Psoas muscle (tissue), 8 donors: ENCODE measurements around the gene AGMO. TPM values are rescaled to one million over a fixed set of nuclear protein-coding genes. Genes with fewer than 3 reads are reported as not detected.
A peak's percentile ranks its signal among the peaks of the same experiment; 100 is the strongest.

Experiments
- ATAC-seq, 4 donors: fragments of 200-7000 bp; cut with Tn5 transposase; one replicate each; pipeline ENCODE4 v1.9.1; 2020; ENCODE audit warnings: moderate library complexity in 3 of 4, mild to moderate bottlenecking in 2 of 4
- DNase-seq, 2 donors: peaks; one replicate each; pipeline ENCODE4 v3.0.0-alpha.2; 2020
- H3K27ac ChIP-seq: fragments of 200-600 bp; one replicate; pipeline ENCODE4 v1.8.0; 2022
- H3K27me3 ChIP-seq, 3 donors: fragments of 200-600 bp in 1 of 3; one replicate each; pipeline versions ENCODE4 v1.6.1 to v1.8.0; 2013 to 2022; ENCODE audit warnings: low read length in 2 of 3, mild to moderate bottlenecking in 2 of 3, moderate library complexity in 1 of 3; ENCODE audit not compliant: insufficient read depth in 3 of 3
- H3K36me3 ChIP-seq, 2 donors: fragments of 200-600 bp in 1 of 2; one replicate each; pipeline versions ENCODE4 v1.6.1 to v1.8.0; 2013 to 2022; ENCODE audit warnings: low read depth in 1 of 2, mild to moderate bottlenecking in 1 of 2, moderate library complexity in 1 of 2; ENCODE audit not compliant: insufficient read depth in 1 of 2
- H3K4me1 ChIP-seq: fragments of 200-600 bp; one replicate; pipeline ENCODE4 v1.8.0; 2022
- H3K4me3 ChIP-seq: fragments of 200-600 bp; one replicate; pipeline ENCODE4 v1.8.0; 2022; ENCODE audit warnings: mild to moderate bottlenecking
- H3K9me3 ChIP-seq: fragments of 200-600 bp; one replicate; pipeline ENCODE4 v1.8.0; 2022
- CTCF ChIP-seq: fragments of 200-600 bp; IDR thresholded peaks from one replicate; pipeline ENCODE4 v1.8.0; 2022; ENCODE audit warnings: antibody characterized with exemption
- WGBS, 3 donors: extraction: QIAGEN DNeasy Blood & Tissue Kit; methylation state at CpG; one replicate each; pipeline versions ENCODE4 v1.1.6 to v1.1.7; 2013; 5-methylcytosine and 5-hydroxymethylcytosine counted together
- intact Hi-C, 2 donors: fragments of 100-400 bp; cut with DNase I; formaldehyde crosslinking; loops; one replicate each; pipeline versions ENCODE4 v1.11.0 to v1.14.2; 2022
- polyA plus RNA-seq, 3 donors: library from polyadenylated mRNA; stranded (reverse); fragments of 200-250 nt; gene quantifications; one replicate each; pipeline ENCODE4 v1.2.3, GENCODE V29; 2013
- total RNA-seq, 4 donors: library from RNA; stranded (reverse); fragmentation: NEBNext Ultra II Directional in 2 of 4; extraction: Animal tissue kit (Norgen Biotek cat#: 25700) in 2 of 4; gene quantifications; one replicate each; pipeline versions ENCODE4 v1.2.1 to v1.2.4, GENCODE V29; 2021 to 2023
- donor health status: healthy with polysubstance abuse.
- donor health status: DM: no; HTN: no; CAD: no; lungs with moderate emphysema.
- donor health status: Bipolar disorder and iron deficiency.
- donor health status: healthy.
- donor health status: DM: yes; HTN: yes; CAD: no.
- donor health status: DM: no; HTN: no; CAD: no.
- donor health status: DM: no; HTN: no; CAD: no.
- donor health status: DM: yes; HTN: yes; CAD: no.

AGMO gene
- total and polyA plus RNA-seq, 7 donors: 0.13 to 0.54 (median 0.36) TPM; not detected in 1

- Histone ChIP-seq H3K36me3 (no peaks in the 10 kb centered on the region), H3K4me3 (no peak overlapping the region), H3K9me3 (no peaks in the 10 kb centered on the region), H3K27me3 (no peaks in the 10 kb centered on the region), H3K4me1 (no peaks in the 10 kb centered on the region), H3K27ac (no peak overlapping the region)
- intact Hi-C loops: no loop called here
- no peak for DNase-seq
- 73 to 85% (median 77%) methylated on average over 5 of the region's 5 CpGs for WGBS, 3 donors
- ATAC-seq: no peak
- no peak for TF ChIP-seq CTCF
Observed at GRCh38 chr7:15594461-15594860, 32.6 kb upstream of the AGMO start.

GRCh38 chr7:15593382-15593781 is 31.6 kb upstream of the AGMO start:
- DNase-seq (no peak), ATAC-seq (no peak)
- intact Hi-C loops: no loop called here
- H3K27ac ChIP-seq: no peak overlapping the region
- H3K27me3 ChIP-seq: no peaks in the 10 kb centered on the region
- no peak for TF ChIP-seq CTCF
- H3K36me3 ChIP-seq: no peaks in the 10 kb centered on the region
- 30 to 46% (median 40%) methylated on average over 3 of the region's 3 CpGs for WGBS, 3 donors
- H3K9me3 ChIP-seq: no peaks in the 10 kb centered on the region
- H3K4me1 ChIP-seq: no peaks in the 10 kb centered on the region
- H3K4me3 ChIP-seq: no peak overlapping the region

GRCh38 chr7:15586266-15586665 is 24.5 kb upstream of the AGMO start:
- intact Hi-C loops: no loop called here
- Histone ChIP-seq H3K9me3 (peaks cover 6% of the 10 kb centered on the region), H3K4me1 (no peaks in the 10 kb centered on the region), H3K4me3 (no peak overlapping the region), H3K36me3 (no peaks in the 10 kb centered on the region), H3K27me3 (no peaks in the 10 kb centered on the region), H3K27ac (no peak overlapping the region)
- no peak for DNase-seq
- 84 to 87% (median 86%) methylated on average over 4 of the region's 4 CpGs for WGBS, 3 donors
- TF ChIP-seq CTCF: no peak
- ATAC-seq: no peak

- H3K27me3 ChIP-seq: no peaks in the 10 kb centered on the region
- WGBS, 3 donors: 90 to 99% (median 94%) methylated on average over 3 of the region's 3 CpGs
- H3K4me3 ChIP-seq: no peak overlapping the region
- H3K27ac ChIP-seq: no peak overlapping the region
- H3K4me1 ChIP-seq: no peaks in the 10 kb centered on the region
- intact Hi-C loops: no loop called here
- no peak for DNase-seq
- no peaks in the 10 kb centered on the region for H3K36me3 ChIP-seq
- no peak for ATAC-seq
- peaks cover 6% of the 10 kb centered on the region for H3K9me3 ChIP-seq
- TF ChIP-seq CTCF: no peak
Observed at GRCh38 chr7:15584575-15584974, 22.8 kb upstream of the AGMO start.

GRCh38 chr7:15582773-15583172 is 21.0 kb upstream of the AGMO start:
- intact Hi-C loops: no loop called here
- Histone ChIP-seq H3K36me3 (no peaks in the 10 kb centered on the region), H3K27me3 (no peaks in the 10 kb centered on the region), H3K4me3 (no peak overlapping the region), H3K27ac (no peak overlapping the region), H3K4me1 (no peaks in the 10 kb centered on the region), H3K9me3 (peaks cover 6% of the 10 kb centered on the region)
- WGBS, 3 donors: 56 to 78% (median 72%) methylated on average over 1 of the region's 1 CpG
- DNase-seq (no peak), ATAC-seq (peak in 1 of 4 donors; percentile 13)
- no peak for TF ChIP-seq CTCF
